Measurements from ENCODE around the gene KDM2B.

DNA sequence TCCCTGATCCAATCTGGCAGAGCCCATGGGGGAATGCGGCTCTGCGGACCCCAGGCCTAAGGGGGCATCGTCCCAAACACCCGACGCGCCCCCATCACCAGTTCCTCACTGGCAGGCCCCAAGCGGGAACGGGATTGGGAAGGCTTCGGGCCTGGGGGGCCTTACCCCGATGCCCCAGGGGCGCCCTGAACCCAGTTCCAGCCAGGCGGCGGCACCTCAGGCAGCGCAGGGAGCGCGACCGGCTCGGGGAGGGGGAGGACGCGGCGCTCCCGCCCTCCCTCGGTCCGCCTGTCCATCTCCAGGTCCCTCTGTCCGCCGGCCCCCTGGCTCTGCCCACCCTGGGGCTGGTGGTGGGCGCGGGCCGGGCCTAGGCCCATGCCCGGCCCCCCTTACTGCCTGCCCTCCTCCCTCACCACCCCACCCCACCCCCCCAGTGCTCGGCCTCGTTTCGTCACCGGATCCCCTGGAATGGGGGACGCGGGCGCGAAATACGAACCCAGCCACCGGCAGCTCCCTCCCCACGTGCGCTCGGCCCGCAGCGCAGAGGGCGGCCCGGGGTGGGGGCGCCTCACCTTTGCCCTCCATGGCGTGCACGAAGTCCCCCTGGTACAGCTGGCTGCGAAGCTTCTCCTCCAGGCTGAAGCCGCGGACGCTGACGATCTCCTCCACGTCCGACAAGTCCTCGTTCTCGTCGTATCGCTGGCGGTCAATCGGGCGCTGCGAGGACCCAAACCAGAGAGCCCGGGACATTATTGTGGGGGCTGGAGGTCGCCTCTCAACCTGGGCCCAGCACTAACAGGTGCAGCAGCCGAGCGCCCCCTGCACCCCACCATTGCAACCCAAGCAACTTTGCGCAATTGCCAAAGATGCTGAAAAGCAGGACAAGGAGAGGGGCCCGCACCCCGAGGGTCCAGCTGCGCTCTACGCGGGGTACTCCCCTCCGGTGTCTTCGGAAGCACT lies 2.3 kb downstream of the KDM2B start:
- TF ChIP-seq, protein P1, sequence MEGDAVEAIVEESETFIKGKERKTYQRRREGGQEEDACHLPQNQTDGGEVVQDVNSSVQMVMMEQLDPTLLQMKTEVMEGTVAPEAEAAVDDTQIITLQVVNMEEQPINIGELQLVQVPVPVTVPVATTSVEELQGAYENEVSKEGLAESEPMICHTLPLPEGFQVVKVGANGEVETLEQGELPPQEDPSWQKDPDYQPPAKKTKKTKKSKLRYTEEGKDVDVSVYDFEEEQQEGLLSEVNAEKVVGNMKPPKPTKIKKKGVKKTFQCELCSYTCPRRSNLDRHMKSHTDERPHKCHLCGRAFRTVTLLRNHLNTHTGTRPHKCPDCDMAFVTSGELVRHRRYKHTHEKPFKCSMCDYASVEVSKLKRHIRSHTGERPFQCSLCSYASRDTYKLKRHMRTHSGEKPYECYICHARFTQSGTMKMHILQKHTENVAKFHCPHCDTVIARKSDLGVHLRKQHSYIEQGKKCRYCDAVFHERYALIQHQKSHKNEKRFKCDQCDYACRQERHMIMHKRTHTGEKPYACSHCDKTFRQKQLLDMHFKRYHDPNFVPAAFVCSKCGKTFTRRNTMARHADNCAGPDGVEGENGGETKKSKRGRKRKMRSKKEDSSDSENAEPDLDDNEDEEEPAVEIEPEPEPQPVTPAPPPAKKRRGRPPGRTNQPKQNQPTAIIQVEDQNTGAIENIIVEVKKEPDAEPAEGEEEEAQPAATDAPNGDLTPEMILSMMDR (conservative IDR thresholded peaks at IDR 0.05): no peak
- TF ChIP-seq ZFX (IDR thresholded peaks at IDR 0.05): no peak
